ENCODE results near the gene ERCC2.

Gene ERCC2

GRCh38 chr19:45402298-45403061, 32.1 kb upstream of the ERCC2 start:
- FAIRE-seq: no peak
- DNase-seq (ENCODE audit: insufficient read length, low spot score): no peak

GRCh38 chr19:45401815-45402214, 31.4 kb upstream of the ERCC2 start:
- no peak for FAIRE-seq
- DNase-seq (ENCODE audit: insufficient read length, low spot score): no peak

GRCh38 chr19:45400192-45400591, 29.8 kb upstream of the ERCC2 start:
- DNase-seq (ENCODE audit: insufficient read length, low spot score) (no peak), FAIRE-seq (no peak)

- DNase-seq (ENCODE audit: insufficient read length, low spot score) (no peak), FAIRE-seq (no peak)
Measured at GRCh38 chr19:45395821-45396617, 25.6 kb upstream of the ERCC2 start.

- DNase-seq (ENCODE audit: insufficient read length, low spot score) (no peak), FAIRE-seq (no peak)
Measured at GRCh38 chr19:45391871-45392665, 21.7 kb upstream of the ERCC2 start.

- FAIRE-seq (no peak), DNase-seq (ENCODE audit: insufficient read length, low spot score) (no peak)
Measured at GRCh38 chr19:45391346-45391745, 21.0 kb upstream of the ERCC2 start.

GRCh38 chr19:45385392-45386221, 15.2 kb upstream of the ERCC2 start:
- DNase-seq (ENCODE audit: insufficient read length, low spot score) (no peak), FAIRE-seq (no peak)

- FAIRE-seq (no peak), DNase-seq (ENCODE audit: insufficient read length, low spot score) (no peak)
Measured at GRCh38 chr19:45382426-45382825, 12.1 kb upstream of the ERCC2 start.

- FAIRE-seq (no peak), DNase-seq (ENCODE audit: insufficient read length, low spot score) (no peak)
Measured at GRCh38 chr19:45380107-45380506, 9.7 kb upstream of the ERCC2 start.

GRCh38 chr19:45376045-45376724, 5.8 kb upstream of the ERCC2 start:
- FAIRE-seq: no peak
- no peak for DNase-seq (ENCODE audit: insufficient read length, low spot score)

- DNase-seq (ENCODE audit: insufficient read length, low spot score): no peak
Measured at GRCh38 chr19:45368737-45369340, 1.5 kb downstream of the ERCC2 start.

GRCh38 chr19:45368127-45368526, 2.2 kb downstream of the ERCC2 start:
- FAIRE-seq: no peak
- DNase-seq (ENCODE audit: insufficient read length, low spot score): no peak

More at GRCh38 chr19:45368737-45369340, 1.5 kb downstream of the ERCC2 start:
- FAIRE-seq: no peak

GRCh38 chr19:45364696-45365095, 5.7 kb downstream of the ERCC2 start:
- FAIRE-seq (no peak), DNase-seq (ENCODE audit: insufficient read length, low spot score) (no peak)

- FAIRE-seq: no peak
- DNase-seq (ENCODE audit: insufficient read length, low spot score): no peak
Measured at GRCh38 chr19:45363861-45364459, 6.4 kb downstream of the ERCC2 start.

- DNase-seq (ENCODE audit: insufficient read length, low spot score): no peak
- no peak for FAIRE-seq
Measured at GRCh38 chr19:45362291-45362690, 8.1 kb downstream of the ERCC2 start.

GRCh38 chr19:45361608-45362007, 8.8 kb downstream of the ERCC2 start:
- DNase-seq (ENCODE audit: insufficient read length, low spot score) (no peak), FAIRE-seq (no peak)

GRCh38 chr19:45358213-45358792, 12.1 kb downstream of the ERCC2 start:
- FAIRE-seq (no peak), DNase-seq (ENCODE audit: insufficient read length, low spot score) (no peak)

GRCh38 chr19:45357445-45357783, 13.0 kb downstream of the ERCC2 start:
- DNase-seq (ENCODE audit: insufficient read length, low spot score) (no peak), FAIRE-seq (no peak)

Measured in GM19239 (cell line).